Stimulated activated CD4-positive, alpha-beta T cell treated with anti-CD3 and anti-CD28 coated beads, Interleukin-4, amount 100 ng/mL, for 48 hours (primary cell): ENCODE results near the gene NHERF1.

ENCODE experiments used
- DNase-seq, 2 donors: peaks; one replicate each; pipeline ENCODE4 v3.0.0-alpha.2; 2020; ENCODE audit warnings: low read depth in 2 of 2

NHERF1 gene

DNA sequence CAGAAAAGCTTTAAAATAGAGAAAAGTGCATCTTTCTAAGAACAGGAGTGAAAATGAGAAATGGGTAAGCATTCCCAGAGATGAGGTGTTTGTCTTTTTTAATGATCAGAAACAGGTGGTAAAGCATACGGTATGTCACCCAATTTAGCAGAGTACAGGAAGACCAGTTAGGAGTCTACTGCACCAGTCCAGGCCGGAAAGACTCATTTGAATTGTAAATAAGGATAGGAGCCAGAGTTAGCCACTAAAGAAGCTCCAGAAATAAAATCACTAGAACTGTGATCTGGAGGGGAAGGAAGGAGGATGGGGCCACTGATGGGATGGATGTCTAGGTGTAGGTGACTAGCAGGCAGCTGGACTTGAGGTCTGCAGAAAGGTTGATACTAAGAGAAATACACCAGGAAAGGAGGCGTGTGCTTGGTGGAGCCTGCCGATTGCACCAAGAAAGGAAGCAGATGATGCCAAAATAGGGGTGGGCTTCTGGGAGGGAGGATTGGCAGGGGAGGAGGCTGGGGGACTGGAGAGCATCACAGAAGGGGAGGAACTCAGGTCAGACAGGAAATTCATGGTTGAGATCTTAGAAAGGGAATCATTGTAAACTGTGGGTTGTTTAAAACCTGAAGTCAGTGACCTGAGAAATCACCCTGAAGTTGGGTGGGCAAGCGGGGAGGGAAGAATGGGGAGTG lies 35.8 kb downstream of the NHERF1 start:
- no peak for DNase-seq

DNA sequence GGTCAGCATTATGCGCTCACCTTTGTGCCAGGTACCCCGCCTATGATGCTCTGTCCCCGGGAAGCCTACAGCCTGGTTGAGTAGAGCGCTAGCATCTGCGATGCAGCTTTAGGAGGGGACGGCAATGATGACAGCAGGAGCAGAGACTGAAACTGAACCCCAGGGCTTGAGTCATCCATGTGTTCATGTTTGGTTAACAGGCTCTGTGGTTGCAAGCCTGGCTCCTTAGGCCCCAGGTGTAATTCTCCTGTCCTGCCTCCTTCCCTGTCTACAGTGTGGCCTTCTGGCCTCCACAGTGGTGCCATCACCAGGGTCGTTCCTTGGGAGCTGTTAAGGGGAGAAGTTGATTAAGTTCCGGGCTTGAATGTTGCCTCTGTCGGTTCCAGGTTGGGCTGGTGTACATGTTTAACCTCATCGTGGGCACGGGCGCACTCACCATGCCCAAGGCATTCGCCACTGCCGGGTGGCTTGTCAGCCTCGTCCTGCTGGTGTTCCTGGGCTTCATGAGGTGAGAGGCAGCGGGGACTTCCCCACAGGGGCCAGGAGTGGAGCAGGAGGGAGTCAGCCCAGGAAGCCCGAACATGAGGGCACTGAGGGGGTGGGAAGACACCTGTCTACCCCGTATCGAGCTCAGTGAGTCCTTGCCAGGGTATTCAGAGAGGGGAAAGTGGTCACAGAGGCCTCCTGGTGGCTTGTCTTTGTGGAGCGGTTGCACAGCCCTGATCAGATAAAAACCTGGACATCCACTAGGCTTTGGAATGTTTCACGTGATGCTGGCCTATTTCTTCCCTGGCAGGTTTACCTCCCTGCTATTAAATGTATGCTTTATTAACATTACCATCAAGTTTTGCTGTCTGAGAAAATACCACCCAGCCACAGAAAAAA lies 36.9 kb downstream of the NHERF1 start:
- DNase-seq = no peak

DNA sequence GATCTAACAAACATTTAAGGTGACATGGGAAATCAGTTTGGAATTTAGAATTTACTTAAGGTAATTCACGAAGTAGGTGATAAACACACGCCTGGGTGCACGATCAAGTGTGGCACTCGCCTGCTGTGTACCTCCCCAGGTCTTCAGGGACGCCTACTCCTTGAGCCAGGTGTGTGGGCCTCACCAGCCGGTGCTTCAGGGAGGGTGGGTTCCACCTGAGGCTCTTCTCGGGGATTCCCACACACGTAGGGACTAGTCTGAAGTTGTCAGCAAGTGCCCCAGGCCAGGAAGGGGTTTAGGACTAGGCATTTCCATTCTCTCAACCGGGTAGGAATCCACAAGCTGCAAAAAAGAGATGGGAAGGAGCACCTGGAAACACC lies 37.5 kb downstream of the NHERF1 start:
- no peak for DNase-seq

DNA sequence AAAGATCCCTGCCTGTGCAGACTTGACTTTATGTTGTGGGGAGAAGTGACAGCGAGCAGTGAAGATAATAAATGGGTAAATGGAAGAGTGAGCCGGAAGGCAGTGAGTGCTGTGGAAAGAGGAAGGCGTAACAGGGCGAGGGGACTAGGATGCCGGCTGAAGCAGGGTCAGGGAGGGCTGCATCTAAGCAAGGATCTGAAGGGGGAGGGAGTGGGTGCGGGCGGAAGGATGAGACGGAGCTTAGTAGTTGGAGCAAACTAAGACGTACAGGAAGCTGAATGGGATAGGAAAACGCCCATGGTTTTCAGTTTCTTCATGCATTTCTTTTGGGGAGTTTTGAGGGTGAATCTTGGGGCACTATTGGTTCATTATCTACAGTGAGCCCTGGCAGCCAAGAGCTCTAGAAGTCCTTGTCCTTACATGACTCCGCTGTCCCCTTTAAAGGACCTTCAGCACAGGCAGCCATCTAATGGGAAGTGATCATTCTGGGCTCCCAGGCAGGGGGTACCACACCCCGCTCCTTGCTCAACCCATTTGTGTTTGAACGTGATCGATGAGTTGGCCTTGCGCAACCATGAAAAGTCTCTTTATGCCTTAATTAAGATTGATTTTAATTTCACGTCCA lies 38.1 kb downstream of the NHERF1 start:
- no peak for DNase-seq

DNA sequence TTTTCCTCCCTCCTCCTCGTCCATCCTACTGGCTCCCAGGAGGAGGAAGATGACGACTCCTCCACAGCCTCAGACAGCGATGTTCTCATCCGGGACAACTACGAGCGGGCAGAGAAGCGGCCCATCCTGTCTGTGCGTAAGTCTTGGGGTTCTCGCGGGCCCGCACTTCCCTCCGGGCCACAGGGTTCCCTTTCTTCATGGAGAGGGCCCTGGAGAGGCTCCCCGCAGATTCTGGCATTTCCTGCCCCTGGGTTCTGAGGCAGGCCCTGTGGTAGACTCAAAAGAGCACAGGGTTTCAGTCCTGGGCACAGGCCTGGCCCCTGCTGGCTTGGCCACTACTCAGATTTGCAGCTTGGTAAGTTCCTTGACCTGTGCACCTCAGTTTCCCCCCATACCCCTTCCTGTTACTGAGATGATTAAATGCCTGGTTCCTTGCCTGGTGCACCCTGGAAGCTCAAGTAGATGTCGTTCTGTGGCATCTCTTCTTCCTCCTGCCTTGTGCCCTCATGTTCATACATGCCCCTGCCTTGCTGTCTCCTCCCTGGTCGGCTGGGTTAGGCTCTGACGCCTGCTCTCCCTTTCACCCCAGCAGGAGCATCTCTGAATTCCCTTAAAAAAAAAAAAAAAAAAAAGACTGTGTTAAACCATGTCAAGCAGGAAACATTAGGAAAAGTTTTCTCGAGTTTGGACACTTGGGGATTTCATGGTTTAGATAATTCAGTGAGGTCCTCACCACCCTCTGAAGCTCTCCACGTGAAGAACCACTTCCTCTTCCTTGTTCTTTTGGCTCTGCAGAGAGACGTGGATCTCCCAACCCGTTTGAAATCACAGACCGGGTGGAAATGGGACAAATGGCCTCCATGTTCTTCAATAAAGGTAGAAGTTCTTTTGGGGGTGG lies 42.0 kb downstream of the NHERF1 start:
- no peak for DNase-seq

DNA sequence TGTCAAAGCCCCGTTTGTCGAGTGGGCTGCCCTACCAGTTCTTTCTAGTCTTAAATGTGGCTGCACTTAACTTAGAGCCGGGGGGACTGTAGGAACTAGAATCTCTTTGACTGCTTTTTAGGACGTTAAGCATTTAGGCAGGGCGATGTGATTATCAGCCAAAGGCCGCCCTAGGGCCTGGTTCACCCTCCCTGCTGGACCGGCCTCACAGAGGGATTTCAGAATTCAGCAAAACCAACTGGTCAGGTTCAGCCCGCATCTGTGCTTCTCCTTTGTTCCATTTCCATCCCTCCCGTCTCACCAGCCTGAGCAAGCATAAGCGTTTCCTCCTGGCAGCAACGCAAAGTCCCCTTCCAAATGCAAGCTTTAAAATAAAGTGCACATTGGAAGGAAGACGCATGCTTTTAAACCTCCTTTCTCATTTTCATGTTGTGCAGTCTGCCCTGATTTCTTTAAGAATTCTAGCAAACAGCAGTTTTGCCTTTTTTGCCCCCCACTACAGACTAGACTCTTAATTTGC lies 44.2 kb downstream of the NHERF1 start:
- no peak for DNase-seq

DNA sequence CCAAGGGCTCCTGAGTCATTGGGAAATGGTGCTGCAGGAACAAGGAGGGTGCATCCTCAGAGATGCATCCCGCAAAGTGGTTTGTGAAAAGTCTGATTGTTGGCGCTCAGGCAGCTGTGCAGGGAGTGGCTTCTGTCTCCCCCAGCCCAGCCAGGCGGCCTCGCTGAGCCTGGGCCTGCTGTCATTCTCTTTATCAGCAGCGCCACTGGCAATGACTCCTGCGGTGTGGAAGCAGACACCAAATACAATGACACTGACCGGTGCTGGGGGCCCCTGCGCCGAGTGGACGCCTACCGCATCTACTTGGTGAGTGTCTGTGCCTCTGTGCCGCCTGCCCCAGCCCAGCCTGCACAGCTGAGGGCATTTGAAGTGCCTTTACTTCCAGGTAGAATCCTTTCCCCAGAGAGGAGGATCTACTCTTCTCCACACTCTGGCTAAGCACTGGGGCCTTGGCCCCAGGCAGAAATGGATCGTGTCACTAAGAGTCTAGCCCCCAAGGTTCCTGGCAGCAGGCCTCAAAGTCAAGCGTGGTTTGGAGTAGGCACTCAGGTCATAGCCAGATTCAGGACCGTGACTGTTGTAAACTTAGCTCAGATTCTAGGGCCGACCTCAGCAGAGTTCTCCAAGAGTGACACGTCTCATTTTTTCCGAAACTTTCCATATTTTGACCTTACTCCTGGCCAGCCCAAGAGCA lies 47.0 kb downstream of the NHERF1 start:
- DNase-seq = no peak

DNA sequence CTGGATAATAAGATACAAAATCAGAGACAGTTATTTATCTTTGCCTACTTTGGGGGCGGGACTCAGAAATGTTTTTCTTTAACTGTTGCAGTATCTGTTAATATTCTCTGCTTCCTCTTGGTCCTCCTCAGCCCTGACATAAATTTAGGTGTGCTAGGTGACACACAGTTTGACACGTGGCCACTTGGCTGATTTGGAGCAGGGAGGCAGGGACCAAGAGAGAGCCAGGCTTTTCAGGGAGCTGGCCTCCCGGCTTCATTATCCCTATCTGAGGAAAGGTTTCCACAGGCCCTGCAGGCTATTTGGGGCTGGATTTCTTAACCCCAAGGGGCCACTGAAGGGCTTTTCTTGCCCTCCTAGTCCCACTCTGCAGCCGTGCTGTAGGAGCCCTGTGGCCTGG lies 47.8 kb downstream of the NHERF1 start:
- DNase-seq = no peak

DNA sequence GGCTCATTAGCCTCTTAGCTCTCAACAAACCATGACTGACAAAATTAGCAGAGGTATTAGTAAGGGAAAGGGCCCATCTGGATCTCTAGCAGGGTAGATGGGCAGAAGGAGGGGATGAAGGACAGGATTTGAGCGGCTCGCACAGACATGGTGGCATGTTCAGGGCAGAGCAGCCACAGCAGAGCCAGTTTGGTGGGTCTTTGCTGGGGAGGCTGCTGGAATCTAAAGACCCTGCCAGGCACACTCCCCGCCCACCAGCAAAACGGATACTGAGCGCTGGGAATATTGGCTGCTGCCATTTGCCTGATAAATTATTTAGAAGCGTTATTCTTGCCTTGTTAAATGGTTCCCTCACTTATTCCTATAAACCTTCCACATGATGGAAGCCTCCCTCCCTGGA lies 48.4 kb downstream of the NHERF1 start:
- no peak for DNase-seq

DNA sequence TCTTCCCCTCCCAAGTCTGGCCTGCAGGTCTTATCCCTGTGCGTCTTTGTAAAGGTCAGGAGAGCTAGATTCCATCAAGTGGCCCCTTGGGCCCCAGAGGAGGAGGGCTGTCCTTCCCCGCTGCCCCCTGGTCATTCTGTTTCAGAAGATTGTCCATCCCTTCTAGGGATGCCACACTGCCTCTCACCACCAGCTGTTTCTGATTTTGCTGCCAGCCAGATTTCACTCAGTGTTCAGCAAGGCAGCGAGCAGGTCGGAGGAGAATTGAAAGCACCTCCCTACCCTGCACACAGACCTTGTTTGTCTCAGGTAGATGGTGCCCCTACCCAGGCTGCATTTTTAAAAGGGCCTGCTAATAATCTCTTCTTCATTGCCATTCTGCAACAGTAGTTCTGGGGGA lies 49.4 kb downstream of the NHERF1 start:
- no peak for DNase-seq

DNA sequence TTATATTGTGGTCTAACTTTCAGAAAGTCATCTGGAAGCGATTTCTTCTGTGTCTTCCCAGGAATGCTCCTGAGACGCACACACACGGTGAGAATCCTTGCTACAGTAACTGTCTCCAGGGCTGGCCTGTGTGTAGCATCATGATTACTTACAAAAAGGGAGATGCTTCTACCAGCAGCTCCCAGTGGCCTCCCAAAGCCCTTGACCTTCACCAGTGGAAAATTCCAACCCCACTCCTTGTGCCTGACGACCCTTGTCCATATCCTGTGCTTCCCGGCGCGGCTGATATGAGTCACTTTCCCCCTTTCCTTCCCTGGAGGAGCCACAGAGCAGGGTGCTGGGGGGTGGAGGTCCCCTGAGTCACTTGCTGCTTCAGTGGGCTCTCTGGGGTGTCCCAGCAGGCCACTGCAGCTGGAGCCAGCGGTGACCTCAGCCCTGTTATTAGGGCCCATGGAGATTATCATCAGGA lies 49.8 kb downstream of the NHERF1 start:
- DNase-seq = no peak

DNA sequence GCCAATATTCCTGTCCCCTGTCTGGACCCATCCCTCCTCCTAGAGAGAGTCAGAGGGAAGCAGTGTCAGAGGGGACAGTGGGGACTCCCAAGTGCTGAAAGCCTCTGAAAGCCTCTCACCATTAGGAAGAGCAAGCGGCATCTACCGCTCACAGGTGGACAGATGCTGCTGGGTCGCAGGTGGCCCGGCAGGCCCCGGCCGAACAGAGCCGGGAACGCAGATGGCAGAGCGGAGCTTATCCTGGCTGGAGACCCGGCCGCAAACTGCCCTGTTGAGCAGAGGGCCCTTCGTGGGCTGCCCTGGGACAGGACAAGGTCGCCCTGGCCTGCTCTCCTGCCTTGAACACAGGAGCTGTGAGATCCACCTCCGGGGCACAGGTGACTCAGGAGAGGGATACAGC lies 50.7 kb downstream of the NHERF1 start:
- DNase-seq = no peak

DNA sequence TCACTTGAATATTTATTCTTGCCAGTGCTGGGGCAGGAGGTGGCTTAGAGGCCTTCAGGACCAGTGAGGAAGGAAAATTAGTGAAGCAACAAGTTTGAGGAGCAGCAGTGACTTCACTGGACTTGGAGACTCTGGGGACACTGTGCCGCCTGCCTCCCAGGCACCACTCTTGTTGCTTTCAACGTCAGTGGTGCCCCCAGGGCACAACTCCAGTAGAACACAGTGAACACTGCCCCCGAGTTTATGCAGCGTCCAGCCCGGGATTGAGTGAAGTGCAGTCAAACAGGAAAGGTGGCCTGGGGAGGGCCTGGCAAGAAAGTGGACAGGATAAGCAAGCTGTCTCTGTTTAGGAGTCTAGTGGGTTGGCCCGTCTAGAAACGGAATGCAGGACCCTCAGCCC lies 52.1 kb downstream of the NHERF1 start:
- no peak for DNase-seq

DNA sequence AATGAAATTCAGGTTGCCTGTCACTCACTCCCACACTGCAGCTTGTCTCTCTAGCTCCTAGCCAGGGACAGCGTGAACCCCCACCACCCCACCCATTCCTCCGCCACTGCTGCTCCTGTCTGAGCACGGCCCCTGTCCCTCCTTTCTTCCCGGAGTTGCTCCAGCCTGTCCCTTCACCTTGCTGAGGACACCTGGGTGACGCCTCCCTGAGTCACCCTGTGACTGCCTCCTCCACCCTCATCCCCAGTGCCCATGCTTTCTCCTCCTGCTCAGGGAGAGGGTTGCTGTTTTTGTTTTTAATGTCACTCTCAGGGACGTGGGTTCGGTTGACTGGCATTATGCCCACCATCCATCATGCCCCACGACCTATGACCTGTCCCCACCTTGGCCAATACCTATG lies 53.5 kb downstream of the NHERF1 start:
- no peak for DNase-seq

DNA sequence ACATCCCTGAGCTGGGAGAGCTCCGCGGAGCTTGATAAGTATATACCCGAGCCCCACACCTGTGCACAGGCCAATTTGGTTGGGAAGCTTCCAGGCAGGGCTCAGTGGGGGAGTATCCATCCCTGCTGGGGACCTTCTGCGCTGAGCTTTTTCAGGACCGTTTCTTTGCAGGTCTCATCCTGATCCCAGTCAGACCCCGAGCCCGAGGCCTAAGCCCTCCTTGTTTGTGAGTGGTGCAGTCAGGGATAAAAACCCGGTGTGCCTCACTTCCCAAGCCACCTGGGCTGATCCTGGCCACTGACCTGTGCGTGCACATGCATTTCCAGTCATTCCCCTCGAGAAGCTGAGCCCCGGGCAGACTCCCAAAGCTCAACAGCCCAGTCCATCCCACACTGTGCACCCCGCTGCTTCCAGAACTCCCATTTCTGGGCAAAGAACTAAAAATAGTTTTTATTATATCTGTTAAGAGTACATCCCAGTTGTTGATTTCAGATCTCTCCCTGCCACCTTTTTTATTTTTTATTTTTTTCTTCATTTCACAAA lies 55.0 kb downstream of the NHERF1 start:
- no peak for DNase-seq

DNA sequence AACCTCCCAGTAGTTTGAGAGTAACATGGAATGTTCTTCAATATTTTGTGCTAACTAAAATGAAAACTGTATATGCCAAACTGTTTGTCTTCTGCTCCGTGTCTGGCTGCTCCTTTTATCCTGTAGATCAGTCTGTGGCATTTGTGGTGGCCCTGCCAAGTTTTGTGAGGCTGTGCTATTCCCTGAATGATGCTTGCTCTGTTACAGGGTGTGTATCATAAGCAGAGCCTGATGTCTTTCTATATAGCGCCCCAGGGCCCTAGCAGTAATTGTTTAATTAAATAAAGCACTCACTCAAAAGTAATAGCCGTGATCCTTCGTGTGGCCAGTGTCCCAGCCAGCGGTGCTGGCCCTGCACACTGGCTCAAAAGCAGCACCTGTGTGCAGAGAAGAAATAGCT lies 55.5 kb downstream of the NHERF1 start:
- DNase-seq = no peak

DNA sequence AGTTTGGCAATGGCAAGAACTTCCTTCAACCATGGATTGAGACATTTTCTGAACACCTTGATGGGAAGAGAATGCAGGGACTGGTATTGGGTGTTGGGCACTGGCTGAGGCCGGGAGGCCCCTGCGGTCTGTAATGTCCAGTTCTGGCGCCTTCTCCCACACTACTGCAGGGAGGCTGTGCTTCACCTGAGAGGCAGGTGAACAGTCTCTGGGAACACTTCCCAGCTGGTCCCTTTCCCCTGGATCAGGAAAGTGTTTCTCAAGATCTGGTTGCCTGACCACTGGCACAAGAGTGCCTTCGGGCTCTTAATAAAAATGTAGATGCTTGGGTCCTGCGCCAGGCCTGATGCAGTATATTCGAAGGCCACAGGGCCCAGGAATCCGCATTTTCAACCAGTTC lies 56.3 kb downstream of the NHERF1 start:
- no peak for DNase-seq

DNA sequence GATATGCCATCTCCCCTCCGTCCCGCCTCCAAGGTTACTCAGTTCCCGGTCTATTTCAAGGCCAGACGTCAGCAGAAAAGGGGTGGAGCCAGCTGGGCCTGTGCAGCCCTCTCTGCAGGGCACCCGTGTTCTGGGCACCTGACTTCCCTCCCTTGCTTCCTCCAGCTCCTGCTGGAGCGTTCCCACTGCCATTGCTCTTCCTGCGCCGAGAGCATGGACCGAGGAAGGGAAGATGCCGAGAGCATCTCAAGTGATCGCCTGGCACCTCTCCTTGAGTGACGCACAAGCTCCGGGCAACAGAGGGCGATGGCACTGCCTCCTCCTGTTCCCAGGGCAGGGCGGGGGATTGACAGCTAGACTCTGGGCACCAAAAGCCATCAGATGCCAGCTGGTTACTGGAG lies 57.2 kb downstream of the NHERF1 start:
- DNase-seq = no peak

DNA sequence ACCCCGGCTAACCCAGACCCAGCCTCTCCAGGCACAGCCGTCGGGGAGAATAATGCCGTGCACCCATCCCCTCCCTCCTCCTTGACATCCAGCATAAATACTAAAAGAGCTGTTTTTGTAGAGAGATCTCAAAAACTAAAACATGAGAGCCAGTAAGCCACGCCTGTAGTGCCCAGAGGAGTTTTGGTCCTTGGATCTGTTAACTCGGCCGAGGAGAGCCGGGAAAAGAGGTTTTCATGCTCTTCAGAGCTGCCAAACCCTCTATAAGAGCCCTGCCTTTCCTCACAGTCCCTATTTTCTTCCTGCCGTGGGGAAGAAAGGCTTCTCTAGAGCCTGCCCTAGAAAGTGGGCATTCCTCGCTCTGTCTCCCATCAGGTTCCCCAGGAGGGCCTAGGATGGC lies 57.9 kb downstream of the NHERF1 start:
- DNase-seq = no peak

DNA sequence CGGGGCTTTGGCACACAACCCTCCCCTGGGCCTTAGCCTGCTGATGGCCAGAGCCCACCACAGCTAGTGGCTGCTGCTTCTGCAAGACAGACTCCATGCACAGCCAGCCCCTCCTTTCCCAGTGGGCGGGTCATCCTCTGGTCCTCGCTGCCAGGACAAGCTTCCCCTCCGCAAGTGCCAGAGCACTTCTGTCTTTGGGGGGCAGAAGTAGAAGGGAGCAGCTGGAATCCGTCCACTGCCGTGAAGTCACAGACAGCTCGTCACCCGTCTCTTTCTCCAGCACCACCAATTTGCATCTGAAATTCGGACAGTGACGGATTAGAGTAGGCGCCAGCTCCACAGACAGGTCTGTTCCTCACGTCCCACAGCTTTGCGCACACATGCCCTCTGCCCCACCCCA lies 59.0 kb downstream of the NHERF1 start:
- DNase-seq = no peak

DNA sequence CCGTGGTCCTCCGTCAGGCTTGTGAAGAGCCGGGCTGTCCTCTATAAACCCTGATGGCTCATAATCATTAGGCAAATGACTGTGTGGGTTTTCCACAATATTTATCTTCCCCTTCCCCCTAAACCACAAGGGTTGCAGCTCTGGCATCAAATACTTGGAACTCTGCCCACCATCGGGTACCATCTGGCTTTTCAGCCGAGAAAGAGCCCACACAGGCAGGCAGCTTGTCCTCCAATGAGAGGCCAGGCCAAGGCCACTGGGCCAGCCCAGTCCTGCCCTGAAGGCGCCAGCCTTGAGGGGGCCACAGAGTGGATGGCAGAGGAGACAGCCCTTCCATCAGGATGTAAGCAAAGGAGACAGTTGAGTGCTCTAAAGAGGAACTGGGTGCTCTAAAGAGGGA lies 59.5 kb downstream of the NHERF1 start:
- DNase-seq = no peak
